K562 (cell line): ENCODE results near the gene SLC11A1. TPM values are rescaled to one million over a fixed set of nuclear protein-coding genes. Genes with fewer than 3 reads are reported as not detected.

Source experiments
- ATAC-seq: fragments of 200-7000 bp; cut with Tn5 transposase; 3 replicates; pipeline ENCODE4 v1.9.1; 2020; ENCODE audit warnings: moderate library complexity
- BruUV-seq: library from RNA; stranded (reverse); fragments of 400-500 nt; replicated peaks from 2 replicates; lab custom pipeline; 2021; lab: Mats Ljungman, UMichigan
- CTCF ChIA-PET: fragments of 300-600 bp; formaldehyde crosslinking; extraction: SDS; loops from one replicate; lab custom pipeline; 2021; ENCODE audit warnings: low intra/inter-chr PET ratio; lab: Yijun Ruan, JAX
- POLR2A ChIA-PET: fragments of 300-600, 350-650 bp; sonication (Branson Sonifier 250); formaldehyde crosslinking; extraction: SDS; loops from one replicate; lab custom pipeline; 2021; ENCODE audit warnings: antibody characterized with exemption, inconsistent platforms; lab: Yijun Ruan, JAX
- DNase-seq, 4 experiments: peaks; one replicate each; pipeline versions ENCODE4 v3.0.0 to v3.0.0-alpha.2; 2011 to 2018; ENCODE audit warnings: low spot score in 3 of 4, mixed read lengths in 3 of 4; ENCODE audit errors: extremely low read depth in 1 of 4
- FAIRE-seq: peaks from 2 replicates; lab custom pipeline; 2011; peaks lifted over from hg19 to GRCh38; lab: Jason Lieb, UNC
- H2AFZ ChIP-seq: 2 replicates; pipeline ENCODE4 v1.6.0; 2011; ENCODE audit warnings: low read depth, low read length, control low read depth, inconsistent platforms
- H3K27ac ChIP-seq: fragments of 200-600 bp; 3 replicates; pipeline ENCODE4 v1.8.0; 2011; ENCODE audit warnings: low read depth, mild to moderate bottlenecking, control low read depth, inconsistent platforms, low read length, moderate library complexity, mixed read lengths; ENCODE audit errors: extremely low read depth
- H3K27me3 ChIP-seq, 2 experiments: fragments of 300-600 bp in 1 of 2; 2 replicates in 1 of 2; 3 replicates in 1 of 2; pipeline versions ENCODE4 v1.6.0 to v1.8.0; 2011; ENCODE audit warnings: inconsistent platforms in 2 of 2, low read length in 2 of 2, mild to moderate bottlenecking in 1 of 2, mixed read lengths in 1 of 2, moderate library complexity in 1 of 2; ENCODE audit not compliant: control insufficient read depth in 2 of 2, insufficient read depth in 2 of 2
- H3K36me3 ChIP-seq: fragments of 300-600 bp; 3 replicates; pipeline ENCODE4 v1.8.0; 2011; ENCODE audit warnings: mild to moderate bottlenecking, low read length, inconsistent platforms; ENCODE audit not compliant: control insufficient read depth, insufficient read depth
- H3K4me1 ChIP-seq, 2 experiments: fragments of 200-600 bp in 1 of 2; replicated peaks in 1 of 2; 2 replicates in 1 of 2; 3 replicates in 1 of 2; pipeline versions ENCODE4 v1.5.1 to v1.8.0; 2011; ENCODE audit warnings: inconsistent platforms in 2 of 2, low read length in 2 of 2, mild to moderate bottlenecking in 1 of 2, mixed read lengths in 1 of 2, moderate library complexity in 1 of 2; ENCODE audit not compliant: control insufficient read depth in 2 of 2, insufficient read depth in 2 of 2
- H3K4me2 ChIP-seq: 2 replicates; pipeline ENCODE4 v1.6.1; 2011; ENCODE audit warnings: low read length, control low read depth, inconsistent platforms, mixed read lengths; ENCODE audit not compliant: insufficient read depth
- H3K4me3 ChIP-seq: fragments of 200-600 bp; sonication (generic), shearing (Covaris generic); 2 replicates; pipeline ENCODE4 v1.5.1; 2016; ENCODE audit warnings: control low read depth, inconsistent platforms
- H3K79me2 ChIP-seq: fragments of 200-600 bp; 3 replicates; pipeline ENCODE4 v1.8.0; 2011; ENCODE audit warnings: low read length, inconsistent platforms; ENCODE audit not compliant: control insufficient read depth, insufficient read depth
- H3K9ac ChIP-seq, 2 experiments: 2 replicates each; pipeline versions ENCODE4 v1.6.0 to v1.6.1; 2011; ENCODE audit warnings: low read depth in 2 of 2, low read length in 2 of 2, control low read depth in 1 of 2, inconsistent platforms in 1 of 2, mild to moderate bottlenecking in 1 of 2, mixed read lengths in 1 of 2; ENCODE audit not compliant: insufficient read depth in 1 of 2
- H3K9me1 ChIP-seq: one replicate; pipeline ENCODE4 v1.6.0; 2011; ENCODE audit warnings: inconsistent platforms, mild to moderate bottlenecking, low read length, moderate library complexity; ENCODE audit not compliant: control insufficient read depth, insufficient read depth
- H3K9me3 ChIP-seq: replicated peaks from 2 replicates; pipeline ENCODE4 v1.5.1; 2011; ENCODE audit warnings: low read depth, low read length, inconsistent platforms; ENCODE audit not compliant: control insufficient read depth, insufficient read depth
- H4K20me1 ChIP-seq: replicated peaks from 2 replicates; pipeline ENCODE4 v1.6.1; 2011; ENCODE audit warnings: low read length, inconsistent platforms, mixed read lengths; ENCODE audit not compliant: control insufficient read depth, insufficient read depth
- CBX1 ChIP-seq: sonication (generic); IDR thresholded peaks from 2 replicates; pipeline ENCODE4 v1.6.1; 2016; ENCODE audit warnings: antibody characterized with exemption, low read depth, mild to moderate bottlenecking
- CXXC5 ChIP-seq: fragments of 250-450 bp; sonication (Bioruptor Pico); IDR thresholded peaks from 2 replicates; pipeline ENCODE4 v1.8.0; 2022; ENCODE audit warnings: inconsistent platforms, mild to moderate bottlenecking, moderate library complexity
- GTF2A2 ChIP-seq: IDR thresholded peaks from 2 replicates; pipeline ENCODE4 v1.6.1; 2016; ENCODE audit warnings: mild to moderate bottlenecking, missing genetic modification characterization, missing compliant biosample characterization
- HNRNPH1 ChIP-seq: fragments of 200-400 bp; formaldehyde crosslinking; optimal IDR thresholded peaks from 2 replicates; pipeline ENCODE3; 2017; ENCODE audit warnings: low read depth, mild to moderate bottlenecking, low read length, moderate library complexity
- PYGO2 ChIP-seq: fragments of 450-650 bp; IDR thresholded peaks from 2 replicates; pipeline ENCODE4 v1.6.1; 2016; ENCODE audit warnings: mild to moderate bottlenecking, missing genetic modification characterization, moderate library complexity, missing compliant biosample characterization
- in situ Hi-C: fragments of 300-500 bp; cut with MboI; formaldehyde crosslinking; loops from 4 replicates; pipeline ENCODE4 v1.15.0; 2018; ENCODE audit warnings: inconsistent platforms, mixed read lengths
- intact Hi-C: fragments of 100-400 bp; cut with micrococcal nuclease; formaldehyde crosslinking; loops from 2 replicates; pipeline ENCODE4 v1.14.2; 2022
- polyA plus RNA-seq, 8 experiments: library from polyadenylated mRNA; depleted of rRNA in 4 of 8; stranded (reverse) in 5 of 8; unstranded in 3 of 8; fragments of >200 nt; fragmentation: Nextera tagmentation in 2 of 8; fragmentation: Illumina TruSeq in 1 of 8; extraction: Ambion mirVana in 2 of 8; extraction: Trizol in 1 of 8; gene quantifications; 2 replicates each; pipeline versions ENCODE4 v1.2.1 to v1.2.3, GENCODE V29; 2011 to 2014; ENCODE audit warnings: inconsistent platforms in 1 of 8, missing spikeins in 1 of 8
- total RNA-seq, 7 experiments: library from RNA; depleted of rRNA in 6 of 7; stranded (reverse); fragments of >200 nt in 6 of 7; fragmentation: Illumina TruSeq in 2 of 7; extraction: Trizol in 2 of 7; gene quantifications; 2 replicates each; pipeline versions ENCODE4 v1.2.1 to v1.2.3, GENCODE V29; 2011 to 2021; ENCODE audit warnings: low replicate concordance in 1 of 7
- TF ChIP-seq, protein P1 (sequence below): fragments of 450-650 bp; formaldehyde crosslinking; conservative IDR thresholded peaks from 2 replicates; pipeline ENCODE4 v1.4.0; 2022; ENCODE audit warnings: mild to moderate bottlenecking, missing genetic modification characterization
- TF ChIP-seq, protein P2 (sequence below), 2 experiments: fragments of 150-350 bp in 1 of 2; IDR thresholded peaks; 2 replicates each; pipeline ENCODE4 v1.6.1; 2012 to 2016; ENCODE audit warnings: low read depth in 2 of 2, low read length in 2 of 2, mild to moderate bottlenecking in 1 of 2, moderate library complexity in 1 of 2
- TF ChIP-seq, protein P3 (sequence below): sonication (generic); formaldehyde crosslinking; IDR thresholded peaks from 2 replicates; pipeline ENCODE4 v1.8.1; 2022; ENCODE audit warnings: missing genetic modification reagents

SLC11A1 gene
- total and polyA plus RNA-seq, 9 of the 15 experiments (the other 6 are each of a cell fraction or from before 2014, with no cell fraction given): 0.35 to 1.6 (median 0.65) TPM

- no peak overlapping the region for H3K4me3 ChIP-seq
- CTCF ChIA-PET: no interaction called here
- no peaks in the 10 kb centered on the region for H3K9me1 ChIP-seq
- POLR2A ChIA-PET: no interaction called here
- TF ChIP-seq PYGO2 (tag) (no peak), GTF2A2 (tag) (no peak), HNRNPH1 (no peak), CXXC5 (CRISPR knock-in tag) (no peak), CBX1 (no peak)
- TF ChIP-seq, protein P1, sequence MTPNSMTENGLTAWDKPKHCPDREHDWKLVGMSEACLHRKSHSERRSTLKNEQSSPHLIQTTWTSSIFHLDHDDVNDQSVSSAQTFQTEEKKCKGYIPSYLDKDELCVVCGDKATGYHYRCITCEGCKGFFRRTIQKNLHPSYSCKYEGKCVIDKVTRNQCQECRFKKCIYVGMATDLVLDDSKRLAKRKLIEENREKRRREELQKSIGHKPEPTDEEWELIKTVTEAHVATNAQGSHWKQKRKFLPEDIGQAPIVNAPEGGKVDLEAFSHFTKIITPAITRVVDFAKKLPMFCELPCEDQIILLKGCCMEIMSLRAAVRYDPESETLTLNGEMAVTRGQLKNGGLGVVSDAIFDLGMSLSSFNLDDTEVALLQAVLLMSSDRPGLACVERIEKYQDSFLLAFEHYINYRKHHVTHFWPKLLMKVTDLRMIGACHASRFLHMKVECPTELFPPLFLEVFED (CRISPR knock-in tag): no peak
- TF ChIP-seq, protein P2, sequence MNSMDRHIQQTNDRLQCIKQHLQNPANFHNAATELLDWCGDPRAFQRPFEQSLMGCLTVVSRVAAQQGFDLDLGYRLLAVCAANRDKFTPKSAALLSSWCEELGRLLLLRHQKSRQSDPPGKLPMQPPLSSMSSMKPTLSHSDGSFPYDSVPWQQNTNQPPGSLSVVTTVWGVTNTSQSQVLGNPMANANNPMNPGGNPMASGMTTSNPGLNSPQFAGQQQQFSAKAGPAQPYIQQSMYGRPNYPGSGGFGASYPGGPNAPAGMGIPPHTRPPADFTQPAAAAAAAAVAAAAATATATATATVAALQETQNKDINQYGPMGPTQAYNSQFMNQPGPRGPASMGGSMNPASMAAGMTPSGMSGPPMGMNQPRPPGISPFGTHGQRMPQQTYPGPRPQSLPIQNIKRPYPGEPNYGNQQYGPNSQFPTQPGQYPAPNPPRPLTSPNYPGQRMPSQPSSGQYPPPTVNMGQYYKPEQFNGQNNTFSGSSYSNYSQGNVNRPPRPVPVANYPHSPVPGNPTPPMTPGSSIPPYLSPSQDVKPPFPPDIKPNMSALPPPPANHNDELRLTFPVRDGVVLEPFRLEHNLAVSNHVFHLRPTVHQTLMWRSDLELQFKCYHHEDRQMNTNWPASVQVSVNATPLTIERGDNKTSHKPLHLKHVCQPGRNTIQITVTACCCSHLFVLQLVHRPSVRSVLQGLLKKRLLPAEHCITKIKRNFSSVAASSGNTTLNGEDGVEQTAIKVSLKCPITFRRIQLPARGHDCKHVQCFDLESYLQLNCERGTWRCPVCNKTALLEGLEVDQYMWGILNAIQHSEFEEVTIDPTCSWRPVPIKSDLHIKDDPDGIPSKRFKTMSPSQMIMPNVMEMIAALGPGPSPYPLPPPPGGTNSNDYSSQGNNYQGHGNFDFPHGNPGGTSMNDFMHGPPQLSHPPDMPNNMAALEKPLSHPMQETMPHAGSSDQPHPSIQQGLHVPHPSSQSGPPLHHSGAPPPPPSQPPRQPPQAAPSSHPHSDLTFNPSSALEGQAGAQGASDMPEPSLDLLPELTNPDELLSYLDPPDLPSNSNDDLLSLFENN (IDR thresholded peaks at IDR 0.05; ENCODE audit: low read depth in 2 of 2, low read length in 2 of 2): no peak
- TF ChIP-seq, protein P3, sequence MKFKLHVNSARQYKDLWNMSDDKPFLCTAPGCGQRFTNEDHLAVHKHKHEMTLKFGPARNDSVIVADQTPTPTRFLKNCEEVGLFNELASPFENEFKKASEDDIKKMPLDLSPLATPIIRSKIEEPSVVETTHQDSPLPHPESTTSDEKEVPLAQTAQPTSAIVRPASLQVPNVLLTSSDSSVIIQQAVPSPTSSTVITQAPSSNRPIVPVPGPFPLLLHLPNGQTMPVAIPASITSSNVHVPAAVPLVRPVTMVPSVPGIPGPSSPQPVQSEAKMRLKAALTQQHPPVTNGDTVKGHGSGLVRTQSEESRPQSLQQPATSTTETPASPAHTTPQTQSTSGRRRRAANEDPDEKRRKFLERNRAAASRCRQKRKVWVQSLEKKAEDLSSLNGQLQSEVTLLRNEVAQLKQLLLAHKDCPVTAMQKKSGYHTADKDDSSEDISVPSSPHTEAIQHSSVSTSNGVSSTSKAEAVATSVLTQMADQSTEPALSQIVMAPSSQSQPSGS (CRISPR knock-in tag): no peak
- H3K4me2 ChIP-seq: no peak overlapping the region
- FAIRE-seq (no peak), DNase-seq (no peak), ATAC-seq (no peak)
- peaks cover 6% of the 10 kb centered on the region; the same call in 2 of the 3 replicates for H3K79me2 ChIP-seq
- no peaks in the 10 kb centered on the region for H3K27me3 ChIP-seq
- no peaks in the 10 kb centered on the region for H3K9me3 ChIP-seq
- intact Hi-C loops (no loop called here), in situ Hi-C loops (no loop called here)
- H2AFZ ChIP-seq: no peak overlapping the region
- no peak overlapping the region for H3K27ac ChIP-seq
- H3K9ac ChIP-seq: no peak overlapping the region
- BruUV-seq: no TSS peak
- no peaks in the 10 kb centered on the region for H4K20me1 ChIP-seq
- H3K36me3 ChIP-seq: no peaks in the 10 kb centered on the region
- H3K4me1 ChIP-seq: peaks cover 3 to 20% of the 10 kb centered on the region in 2 experiments; a peak in 4 of 5 replicates
Measured at GRCh38 chr2:218371983-218372350, 10.1 kb upstream of the SLC11A1 start.
